Measurements from ENCODE around the gene DLST. TPM values are rescaled to one million over a fixed set of nuclear protein-coding genes. Genes with fewer than 3 reads are reported as not detected.

DLST gene
- total and polyA plus RNA-seq, 7 donors = 66.1 to 114 (median 72.4) TPM

- Histone ChIP-seq H3K27me3 (no peaks in the 10 kb centered on the region), H3K36me3 (no peaks in the 10 kb centered on the region), H3K4me1 (peaks cover 0 to 44% (median 37%) of the 10 kb centered on the region in 4 donors), H3K4me3 (peak overlapping the region in 1 of 4 donors; percentile 24), H3K9me3 (no peaks in the 10 kb centered on the region), H3K27ac (peak overlapping the region; percentile 72 to 74 (median 74))
- peak; percentile 84 for DNase-seq
- 39 to 60% methylated on average over 13 of the region's 13 CpGs for WGBS, 2 donors
- TF ChIP-seq POLR2AphosphoS5 (IDR thresholded peaks at IDR 0.05) (peak in 2 of 4 donors; percentile 35 to 37), CTCF (IDR thresholded peaks at IDR 0.05) (no peak)
- intact Hi-C loops (cut with DNase I) = loop anchor here (10.0 kb wide), 1 partner anchor 363 kb away; no protein-coding TSS in a partner anchor
Measured at GRCh38 chr14:74941676-74942097, 60.0 kb downstream of the DLST start.

GRCh38 chr14:74942181-74942580 lies 60.5 kb downstream of the DLST start:
- Histone ChIP-seq H3K27ac (peak overlapping the region; percentile 72 to 74 (median 74)), H3K36me3 (no peaks in the 10 kb centered on the region), H3K4me3 (peak overlapping the region in 1 of 4 donors; percentile 24), H3K9me3 (no peaks in the 10 kb centered on the region), H3K4me1 (peaks cover 0 to 46% (median 38%) of the 10 kb centered on the region in 4 donors), H3K27me3 (no peaks in the 10 kb centered on the region)
- intact Hi-C loops (cut with DNase I) = loop anchor here (10.0 kb wide), 1 partner anchor 363 kb away; no protein-coding TSS in a partner anchor
- WGBS, 2 donors = 64 to 86% methylated on average over 12 of the region's 12 CpGs
- DNase-seq = no peak
- TF ChIP-seq CTCF (IDR thresholded peaks at IDR 0.05) (no peak), EP300 (IDR thresholded peaks at IDR 0.05) (no peak), POLR2A (IDR thresholded peaks at IDR 0.05) (no peak), POLR2AphosphoS5 (IDR thresholded peaks at IDR 0.05) (no peak)

- H3K4me1 ChIP-seq = peaks cover 0 to 46% (median 38%) of the 10 kb centered on the region in 4 donors
- DNase-seq = no peak
- TF ChIP-seq CTCF (IDR thresholded peaks at IDR 0.05) (no peak), POLR2AphosphoS5 (IDR thresholded peaks at IDR 0.05) (no peak), POLR2A (IDR thresholded peaks at IDR 0.05) (no peak), EP300 (IDR thresholded peaks at IDR 0.05) (no peak)
- H3K36me3 ChIP-seq = no peaks in the 10 kb centered on the region
- intact Hi-C loops (cut with DNase I) = loop anchor here (10.0 kb wide), 1 partner anchor 362 kb away; no protein-coding TSS in a partner anchor
- H3K27me3 ChIP-seq = no peaks in the 10 kb centered on the region
- WGBS, 2 donors = 73 to 84% methylated on average over 11 of the region's 11 CpGs
- H3K4me3 ChIP-seq = peak overlapping the region in 1 of 4 donors; percentile 24
- no peaks in the 10 kb centered on the region for H3K9me3 ChIP-seq
- peak overlapping the region; percentile 72 to 74 (median 74) for H3K27ac ChIP-seq
Measured at GRCh38 chr14:74942608-74943007, 60.9 kb downstream of the DLST start.

- peak in 2 of 4 experiments; percentile 17 to 44 for TF ChIP-seq CTCF (IDR thresholded peaks at IDR 0.05)
- TF ChIP-seq EP300 (IDR thresholded peaks at IDR 0.05) = no peak
- no peak for TF ChIP-seq POLR2AphosphoS5 (IDR thresholded peaks at IDR 0.05)
- TF ChIP-seq POLR2A (IDR thresholded peaks at IDR 0.05) = no peak
- Histone ChIP-seq H3K27ac (peak overlapping the region in 1 of 4 donors; percentile 10), H3K4me3 (no peak overlapping the region), H3K36me3 (no peaks in the 10 kb centered on the region), H3K27me3 (peaks cover 0 to 20% (median 6%) of the 10 kb centered on the region in 3 donors), H3K9me3 (no peaks in the 10 kb centered on the region), H3K4me1 (peaks cover 0 to 33% (median 26%) of the 10 kb centered on the region in 4 donors)
- 80 to 83% methylated on average over 17 of the region's 17 CpGs for WGBS, 2 donors
- peak; percentile 64 for DNase-seq
- intact Hi-C loops (cut with DNase I) = loop anchor here (10.0 kb wide), 1 partner anchor 359 kb away; no protein-coding TSS in a partner anchor
Measured at GRCh38 chr14:74945261-74945851, 63.6 kb downstream of the DLST start.

Data from sigmoid colon (tissue), 7 donors.